Endothelial cell of umbilical vein (primary cell): ENCODE data around the gene FPGS. TPM values are rescaled to one million over a fixed set of nuclear protein-coding genes. Genes with fewer than 3 reads are reported as not detected.

Experiments used
- BruUV-seq: library from RNA; stranded (reverse); fragments of 400-500 nt; replicated peaks from 2 replicates; lab custom pipeline; 2021; lab: Mats Ljungman, UMichigan
- CTCF ChIA-PET: fragments of 300-600, 350-600 bp; sonication (Branson Sonifier 250); formaldehyde crosslinking; loops from one replicate; lab custom pipeline; 2021; ENCODE audit warnings: antibody characterized with exemption, inconsistent platforms; lab: Charles Lee
- POLR2A ChIA-PET: fragments of 300-600, 350-600 bp; sonication (Branson Sonifier 250); formaldehyde crosslinking; loops from one replicate; lab custom pipeline; 2021; ENCODE audit warnings: antibody characterized with exemption, inconsistent platforms; lab: Charles Lee
- DNase-seq: peaks from one replicate; pipeline ENCODE4 v3.0.0-alpha.2; 2011; ENCODE audit warnings: low read depth, low spot score
- FAIRE-seq: peaks from 2 replicates; lab custom pipeline; 2011; peaks lifted over from hg19 to GRCh38; lab: Jason Lieb, UNC
- H2AFZ ChIP-seq: 2 replicates; pipeline ENCODE4 v1.6.0; 2012; ENCODE audit warnings: low read depth, low read length, control low read depth, inconsistent platforms
- H3K27ac ChIP-seq: 2 replicates; pipeline ENCODE4 v1.5.1; 2011; ENCODE audit warnings: low read depth, mild to moderate bottlenecking, control low read depth, low read length, moderate library complexity; ENCODE audit not compliant: insufficient read depth
- H3K27me3 ChIP-seq, 2 experiments: 2 replicates each; pipeline versions ENCODE4 v1.6.0 to v1.6.1; 2011; ENCODE audit warnings: low read length in 2 of 2, mixed read lengths in 1 of 2; ENCODE audit not compliant: control insufficient read depth in 2 of 2, insufficient read depth in 2 of 2
- H3K36me3 ChIP-seq, 2 experiments: 2 replicates in 1 of 2; 3 replicates in 1 of 2; pipeline ENCODE4 v1.5.1; 2011; ENCODE audit warnings: low read length in 2 of 2, mild to moderate bottlenecking in 1 of 2, moderate library complexity in 1 of 2; ENCODE audit not compliant: control insufficient read depth in 2 of 2, insufficient read depth in 2 of 2; ENCODE audit errors: extremely low read depth in 1 of 2
- H3K4me1 ChIP-seq: 3 replicates; pipeline ENCODE4 v1.5.1; 2011; ENCODE audit warnings: mild to moderate bottlenecking, low read length; ENCODE audit not compliant: control insufficient read depth, insufficient read depth; ENCODE audit errors: extremely low read depth
- H3K4me2 ChIP-seq: 2 replicates; pipeline ENCODE4 v1.6.1; 2011; ENCODE audit warnings: low read length, control low read depth, mixed read lengths; ENCODE audit not compliant: insufficient read depth
- H3K4me3 ChIP-seq, 3 experiments: fragments of 200-600 bp in 1 of 3; sonication (generic), shearing (Covaris generic) in 1 of 3; replicated peaks in 1 of 3; 2 replicates each; pipeline ENCODE4 v1.5.1; 2011 to 2016; ENCODE audit warnings: control low read depth in 3 of 3, low read length in 3 of 3, mild to moderate bottlenecking in 2 of 3, inconsistent platforms in 1 of 3, low read depth in 1 of 3, moderate library complexity in 1 of 3; ENCODE audit not compliant: insufficient read depth in 1 of 3
- H3K79me2 ChIP-seq: 2 replicates; pipeline ENCODE4 v1.6.0; 2012; ENCODE audit warnings: low read length, inconsistent platforms; ENCODE audit not compliant: control insufficient read depth, insufficient read depth
- H3K9ac ChIP-seq: replicated peaks from 2 replicates; pipeline ENCODE3; 2011; ENCODE audit warnings: low read length, control low read depth; ENCODE audit not compliant: insufficient read depth; ENCODE audit errors: extremely low read depth
- H3K9me1 ChIP-seq: replicated peaks from 3 replicates; pipeline ENCODE4 v1.6.0; 2011; ENCODE audit warnings: mild to moderate bottlenecking, low read length; ENCODE audit not compliant: control insufficient read depth, insufficient read depth; ENCODE audit errors: extremely low read depth
- H3K9me3 ChIP-seq: replicated peaks from 2 replicates; pipeline ENCODE4 v1.5.1; 2012; ENCODE audit warnings: low read length, inconsistent platforms; ENCODE audit not compliant: control insufficient read depth, insufficient read depth
- H4K20me1 ChIP-seq: replicated peaks from 2 replicates; pipeline ENCODE3; 2011; ENCODE audit warnings: mild to moderate bottlenecking, low read length; ENCODE audit not compliant: control insufficient read depth, insufficient read depth; ENCODE audit errors: extremely low read depth
- EZH2 ChIP-seq: IDR thresholded peaks from 2 replicates; pipeline ENCODE4 v1.6.1; 2012; ENCODE audit warnings: borderline replicate concordance, low read depth, mild to moderate bottlenecking, moderate library complexity, low read length, inconsistent platforms; ENCODE audit not compliant: severe bottlenecking
- FOS ChIP-seq: IDR thresholded peaks from 2 replicates; pipeline ENCODE4 v1.6.1; 2011; ENCODE audit warnings: mild to moderate bottlenecking, low read length, moderate library complexity, borderline replicate concordance; ENCODE audit not compliant: insufficient read depth
- GATA2 ChIP-seq: IDR thresholded peaks from 2 replicates; pipeline ENCODE4 v1.7.0; 2011; ENCODE audit warnings: low read depth, mild to moderate bottlenecking, moderate library complexity, mixed read lengths, low read length; ENCODE audit not compliant: insufficient read length, insufficient read depth
- JUN ChIP-seq: IDR thresholded peaks from 2 replicates; pipeline ENCODE4 v1.6.1; 2011; ENCODE audit warnings: borderline replicate concordance, low read depth; ENCODE audit not compliant: insufficient read length, insufficient read depth
- MAX ChIP-seq: IDR thresholded peaks from 2 replicates; pipeline ENCODE4 v1.6.1; 2011; ENCODE audit not compliant: insufficient read depth, insufficient read length
- MYC ChIP-seq: IDR thresholded peaks from one replicate; pipeline ENCODE4 v1.6.1; 2011; ENCODE audit warnings: mild to moderate bottlenecking, low read depth, low read length
- POLR2A ChIP-seq: IDR thresholded peaks from 2 replicates; pipeline ENCODE4 v1.6.1; 2012; ENCODE audit warnings: low read depth, mild to moderate bottlenecking, control low read depth, low read length
- POLR2AphosphoS5 ChIP-seq: IDR thresholded peaks from 2 replicates; pipeline ENCODE4 v1.6.1; 2012; ENCODE audit warnings: low read depth, mild to moderate bottlenecking, control low read depth, low read length, moderate library complexity; ENCODE audit not compliant: insufficient read depth
- dilution Hi-C: fragments of 300-500 bp; cut with MboI; formaldehyde crosslinking; loops from one replicate; pipeline ENCODE4 v1.15.0; 2019; ENCODE audit warnings: low sequenced_read_pairs; ENCODE audit not compliant: extremely low pct_ligation_motif_present
- intact Hi-C: fragments of 100-400 bp; cut with micrococcal nuclease; formaldehyde crosslinking; loops from one replicate; pipeline ENCODE4 v1.10.0; 2022
- polyA plus RNA-seq, 4 experiments: library from polyadenylated mRNA; depleted of rRNA in 3 of 4; stranded (reverse) in 3 of 4; unstranded in 1 of 4; fragments of >200 nt; gene quantifications; 2 replicates each; pipeline versions ENCODE4 v1.2.1 to v1.2.3, GENCODE V29; 2011 to 2012; ENCODE audit warnings: missing spikeins in 1 of 4
- total RNA-seq: library from RNA; stranded (reverse); gene quantifications from 2 replicates; pipeline ENCODE4 v1.2.3, GENCODE V29; 2021

FPGS gene
- total and polyA plus RNA-seq, 2 donors (not counting 3 experiments of a cell fraction or from before 2014, with no cell fraction given): 77.7 to 90.2 TPM

DNA sequence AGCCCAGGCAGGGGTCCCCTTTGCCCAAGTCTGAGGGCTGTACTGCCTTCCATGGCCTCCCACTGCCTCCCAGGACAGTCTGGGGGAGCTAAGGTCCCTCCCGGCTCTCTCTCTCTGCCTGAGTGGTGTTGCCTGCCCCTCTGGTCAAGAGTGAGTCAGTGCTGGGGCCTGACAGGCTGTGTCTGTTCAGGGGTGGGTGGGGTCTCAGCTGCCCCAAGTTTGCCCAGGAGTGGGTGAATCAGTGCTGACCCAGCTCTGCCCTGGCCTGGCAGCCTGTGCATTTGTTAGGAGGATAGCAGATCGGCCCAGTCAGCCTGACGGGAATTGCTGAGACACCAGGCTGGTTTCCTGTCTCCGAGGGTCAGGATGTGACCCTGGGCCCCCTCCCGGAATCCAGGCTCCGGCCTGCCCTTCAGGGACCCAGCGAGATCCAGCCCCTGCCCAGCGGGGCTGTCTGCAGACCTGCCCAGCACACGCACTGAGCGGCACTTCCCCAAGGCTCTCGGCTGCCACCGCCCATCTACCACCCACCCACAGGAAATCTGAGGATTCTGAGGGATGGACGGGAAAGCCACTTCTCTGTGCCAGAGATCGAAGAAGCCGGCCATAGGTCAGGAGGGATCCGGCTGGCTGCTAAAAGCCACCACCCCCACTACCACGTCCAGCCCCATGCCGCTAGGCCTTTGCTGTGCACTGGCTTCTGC, 35.8 kb downstream of the FPGS start:
- H3K27me3 ChIP-seq: no peaks in the 10 kb centered on the region
- dilution Hi-C loops: no loop called here
- FAIRE-seq (peak; percentile 100), DNase-seq (peak; percentile 97)
- H3K9me1 ChIP-seq: no peaks in the 10 kb centered on the region
- peaks cover 86% of the 10 kb centered on the region for H3K79me2 ChIP-seq
- H3K4me2 ChIP-seq: peak overlapping the region; percentile 51
- BruUV-seq: no TSS peak
- H3K4me1 ChIP-seq: peaks cover 74% of the 10 kb centered on the region
- TF ChIP-seq MAX (no peak), FOS (peak; percentile 96), GATA2 (peak; percentile 47), POLR2A (peak; percentile 76), MYC (peak; percentile 23), JUN (peak; percentile 60), EZH2 (no peak), POLR2AphosphoS5 (peak; percentile 94)
- no peaks in the 10 kb centered on the region for H3K9me3 ChIP-seq
- no peak overlapping the region for H2AFZ ChIP-seq
- H3K27ac ChIP-seq: peak overlapping the region; percentile 99
- intact Hi-C loops: loop anchor here (1.0 to 2.0 kb wide), 5 partner anchors 8 to 68 kb away; partner anchors contain the start of gene ENG
- no peak overlapping the region for H3K4me3 ChIP-seq
- POLR2A ChIA-PET: interaction anchor here (0.7 to 3.1 kb wide), 5 partner anchors 8 to 67 kb away, joined by 3 to 14 read pairs (median 4); partner anchors contain the start of gene ENG
- no peaks in the 10 kb centered on the region for H4K20me1 ChIP-seq
- H3K36me3 ChIP-seq: peaks cover 25 to 30% of the 10 kb centered on the region in 2 experiments
- H3K9ac ChIP-seq: peak overlapping the region; percentile 87
- CTCF ChIA-PET: interaction anchor here (0.7 to 6.7 kb wide), 8 partner anchors 9 to 104 kb away, joined by 3 to 42 read pairs (median 8); partner anchors contain the start of genes ENG and TOR2A
